GM13977 (cell line): ENCODE data around the gene SACM1L.

Experiments
- DNase-seq: peaks from one replicate; pipeline ENCODE4 v3.0.0; 2012; ENCODE audit warnings: low spot score
- in situ Hi-C: fragments of 300-500 bp; cut with MboI; formaldehyde crosslinking; loops from one replicate; pipeline ENCODE4 v1.12.0; 2022; ENCODE audit warnings: low sequenced_read_pairs, low pct_unique_long_range_greater_than_20kb, mixed read lengths, inconsistent platforms; ENCODE audit not compliant: unreplicated experiment
- TF ChIP-seq, protein P1 (sequence below): IDR thresholded peaks from 2 replicates; pipeline ENCODE4 v1.5.1; 2012; ENCODE audit warnings: mild to moderate bottlenecking, control low read depth; ENCODE audit not compliant: insufficient read depth; ENCODE audit errors: extremely low read depth, missing control alignments

Gene SACM1L

GRCh38 chr3:45777746-45778386 lies 88.7 kb downstream of the SACM1L start:
- TF ChIP-seq, protein P1, sequence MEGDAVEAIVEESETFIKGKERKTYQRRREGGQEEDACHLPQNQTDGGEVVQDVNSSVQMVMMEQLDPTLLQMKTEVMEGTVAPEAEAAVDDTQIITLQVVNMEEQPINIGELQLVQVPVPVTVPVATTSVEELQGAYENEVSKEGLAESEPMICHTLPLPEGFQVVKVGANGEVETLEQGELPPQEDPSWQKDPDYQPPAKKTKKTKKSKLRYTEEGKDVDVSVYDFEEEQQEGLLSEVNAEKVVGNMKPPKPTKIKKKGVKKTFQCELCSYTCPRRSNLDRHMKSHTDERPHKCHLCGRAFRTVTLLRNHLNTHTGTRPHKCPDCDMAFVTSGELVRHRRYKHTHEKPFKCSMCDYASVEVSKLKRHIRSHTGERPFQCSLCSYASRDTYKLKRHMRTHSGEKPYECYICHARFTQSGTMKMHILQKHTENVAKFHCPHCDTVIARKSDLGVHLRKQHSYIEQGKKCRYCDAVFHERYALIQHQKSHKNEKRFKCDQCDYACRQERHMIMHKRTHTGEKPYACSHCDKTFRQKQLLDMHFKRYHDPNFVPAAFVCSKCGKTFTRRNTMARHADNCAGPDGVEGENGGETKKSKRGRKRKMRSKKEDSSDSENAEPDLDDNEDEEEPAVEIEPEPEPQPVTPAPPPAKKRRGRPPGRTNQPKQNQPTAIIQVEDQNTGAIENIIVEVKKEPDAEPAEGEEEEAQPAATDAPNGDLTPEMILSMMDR, result no peak
- in situ Hi-C loops, result no loop called here
- DNase-seq, result no peak

DNA sequence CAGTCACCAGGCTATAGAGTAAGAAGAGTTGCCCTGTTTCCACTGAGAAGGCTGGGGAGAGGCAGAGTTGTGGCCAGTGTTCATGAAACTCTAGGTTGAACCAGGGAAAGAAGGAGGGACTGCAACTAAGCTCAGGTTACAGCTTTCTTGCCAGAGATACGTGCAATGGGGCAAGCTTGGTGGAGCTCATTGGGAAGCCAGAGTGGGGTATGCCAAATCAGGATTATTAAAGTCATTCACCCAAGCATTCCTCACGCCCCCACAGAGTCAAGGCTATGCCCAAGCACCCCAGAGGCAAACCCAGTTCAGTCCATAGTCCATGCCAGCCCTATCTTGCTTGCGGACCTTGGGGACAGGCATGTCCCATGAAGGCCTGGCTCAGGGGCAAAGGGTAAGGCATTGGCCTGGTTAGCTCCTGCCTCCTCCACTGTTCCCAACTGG lies 89.6 kb downstream of the SACM1L start:
- in situ Hi-C loops, result no loop called here

DNA sequence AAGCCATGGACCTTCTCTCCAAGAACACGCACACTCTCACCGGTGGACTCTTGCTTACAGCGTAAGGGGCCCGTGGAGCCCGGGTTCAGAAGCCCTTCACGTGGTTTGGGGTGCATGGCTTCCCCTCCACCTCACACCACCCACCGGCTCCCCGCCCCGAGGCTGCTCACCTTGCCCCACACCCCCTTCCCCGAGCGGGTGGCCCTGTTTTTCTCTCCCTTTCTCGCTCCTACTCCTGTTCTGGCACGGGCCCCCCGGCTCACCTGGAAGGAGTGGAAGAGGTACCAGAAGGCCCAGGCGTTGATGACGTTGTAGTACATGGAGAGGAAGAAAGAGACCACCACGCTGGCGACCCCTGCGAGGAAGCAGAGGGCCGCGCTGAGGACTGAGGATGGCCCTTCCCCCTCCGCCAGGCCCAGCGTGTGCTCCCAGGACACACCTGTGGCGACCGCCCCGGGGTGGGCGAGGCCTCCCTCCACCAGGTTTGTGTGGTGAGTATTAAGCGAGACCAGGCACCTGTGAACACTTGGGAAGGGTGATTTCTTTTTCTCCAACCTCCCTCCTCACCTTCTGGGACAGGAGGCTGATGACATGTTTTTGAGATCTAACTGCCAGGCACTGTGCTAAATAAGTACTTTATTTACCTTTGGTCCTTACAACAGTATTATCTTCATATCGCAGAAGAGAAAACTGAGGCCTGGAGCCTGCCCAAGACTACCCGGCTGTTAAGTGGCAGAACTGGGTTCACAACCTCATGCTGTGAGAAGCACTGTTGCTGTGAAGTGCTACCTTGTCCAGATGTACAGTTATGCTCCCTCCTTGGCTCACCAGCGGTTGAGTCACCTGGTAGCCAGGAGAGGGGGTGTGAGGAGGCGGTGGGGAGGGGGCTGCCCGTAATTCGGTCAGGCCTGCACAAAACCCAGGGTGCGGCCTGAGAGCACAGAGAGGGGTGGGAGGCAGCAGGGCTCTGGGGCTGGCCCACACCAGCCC lies 90.8 kb downstream of the SACM1L start:
- DNase-seq, result no peak
- in situ Hi-C loops, result no loop called here

More for the DNA sequence above, 89.6 kb downstream of the SACM1L start:
- TF ChIP-seq, protein P1, result no peak
- DNase-seq, result no peak

GRCh38 chr3:45781271-45781670 lies 92.1 kb downstream of the SACM1L start:
- in situ Hi-C loops, result no loop called here
- DNase-seq, result no peak
- TF ChIP-seq, protein P1, result no peak

More for the DNA sequence above, 90.8 kb downstream of the SACM1L start:
- TF ChIP-seq, protein P1, result no peak

DNA sequence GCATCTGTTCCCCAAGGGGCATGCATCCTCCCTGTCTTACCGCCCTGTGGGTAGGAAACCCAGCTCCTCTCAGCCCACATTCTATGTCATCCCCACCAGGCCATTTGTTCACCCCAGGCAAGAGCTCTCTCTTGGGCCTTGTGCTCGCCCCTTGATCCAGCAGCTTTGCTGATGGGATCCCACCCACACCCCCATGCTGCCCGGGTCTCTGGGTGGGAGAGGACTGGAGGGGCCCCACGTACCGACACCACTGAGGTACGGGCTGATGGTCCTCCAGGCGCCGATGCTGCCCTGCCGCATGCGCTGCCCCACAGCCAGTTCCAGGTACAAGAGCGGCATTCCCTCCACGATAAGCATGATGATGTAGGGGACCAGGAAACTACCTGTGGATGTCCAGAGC lies 92.6 kb downstream of the SACM1L start:
- in situ Hi-C loops, result no loop called here
- TF ChIP-seq, protein P1, result no peak
- no peak for DNase-seq

DNA sequence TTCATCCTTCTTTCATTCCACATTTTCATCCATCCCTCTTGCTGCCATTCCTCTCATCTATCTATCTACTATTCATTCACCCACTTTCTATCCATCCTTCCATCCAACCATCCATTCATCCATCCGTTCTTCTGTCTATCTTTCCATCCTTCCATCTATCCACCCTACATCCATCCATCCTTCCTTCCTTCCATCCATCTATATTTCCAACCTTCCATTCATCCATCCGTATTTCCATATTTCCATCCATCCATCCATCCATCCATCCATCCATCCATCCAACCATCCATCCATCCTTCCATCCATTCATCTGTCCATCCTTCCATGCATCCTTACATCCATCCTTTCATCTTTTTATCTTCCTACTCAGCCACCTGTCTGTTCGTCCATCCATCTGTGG lies 93.2 kb downstream of the SACM1L start:
- no peak for DNase-seq
- in situ Hi-C loops, result no loop called here
- TF ChIP-seq, protein P1, result no peak
